WTC11 (cell line): Measurements from ENCODE around the gene CD44. TPM values are rescaled to one million over a fixed set of nuclear protein-coding genes. Genes with fewer than 3 reads are reported as not detected.

Source experiments
- ATAC-seq: fragments of 200-7000 bp; cut with Tn5 transposase; 2 replicates; pipeline ENCODE4 v1.10.0; 2021; ENCODE audit warnings: mild to moderate bottlenecking, moderate library complexity
- CTCF ChIA-PET: fragments of 300-600 bp; sonication (Branson Sonifier 250); formaldehyde crosslinking; loops from one replicate; lab custom pipeline; 2021; ENCODE audit warnings: antibody characterized with exemption; lab: Charles Lee
- POLR2A ChIA-PET: fragments of 350-600 bp; sonication (Branson Sonifier 250); formaldehyde crosslinking; loops from one replicate; lab custom pipeline; 2021; ENCODE audit warnings: antibody characterized with exemption; lab: Charles Lee
- DNase-seq: peaks from one replicate; pipeline ENCODE4 v3.0.0; 2021; ENCODE audit warnings: low spot score
- H3K27ac Mint-ChIP-seq: 2 replicates; pipeline ENCODE4 v1.8.0; 2021; ENCODE audit warnings: mixed read lengths
- H3K27me3 Mint-ChIP-seq: 2 replicates; pipeline ENCODE4 v1.8.0; 2021; ENCODE audit warnings: low read depth, mild to moderate bottlenecking, moderate library complexity, mixed read lengths
- H3K36me3 Mint-ChIP-seq: 2 replicates; pipeline ENCODE4 v1.8.0; 2021; ENCODE audit warnings: mixed read lengths
- H3K4me1 Mint-ChIP-seq: 2 replicates; pipeline ENCODE4 v1.8.0; 2022; ENCODE audit warnings: mixed read lengths
- H3K4me3 Mint-ChIP-seq: 2 replicates; pipeline ENCODE4 v1.8.0; 2021; ENCODE audit warnings: mild to moderate bottlenecking, moderate library complexity, mixed read lengths
- H3K9me3 Mint-ChIP-seq: 2 replicates; pipeline ENCODE4 v1.8.0; 2021; ENCODE audit warnings: mixed read lengths
- AFF4 ChIP-seq: sonication (generic); formaldehyde crosslinking; IDR thresholded peaks from 2 replicates; pipeline ENCODE4 v1.8.1; 2023; ENCODE audit warnings: mild to moderate bottlenecking, missing genetic modification reagents, borderline replicate concordance
- ARID4B ChIP-seq: sonication (generic); formaldehyde crosslinking; IDR thresholded peaks from 2 replicates; pipeline ENCODE4 v1.8.0; 2023; ENCODE audit warnings: missing genetic modification reagents, mild to moderate bottlenecking, borderline replicate concordance
- ATF3 ChIP-seq: sonication (generic); formaldehyde crosslinking; conservative IDR thresholded peaks from 2 replicates; pipeline ENCODE4 v1.8.1; 2022; ENCODE audit warnings: mild to moderate bottlenecking, missing genetic modification reagents
- E2F4 ChIP-seq: sonication (generic); formaldehyde crosslinking; IDR thresholded peaks from 2 replicates; pipeline ENCODE4 v1.8.1; 2022; ENCODE audit warnings: low read depth, mild to moderate bottlenecking, moderate library complexity, missing genetic modification reagents, borderline replicate concordance
- FOXK1 ChIP-seq: sonication (generic); formaldehyde crosslinking; IDR thresholded peaks from 2 replicates; pipeline ENCODE4 v1.8.0; 2022; ENCODE audit warnings: mild to moderate bottlenecking, moderate library complexity, missing genetic modification reagents
- HMGA2 ChIP-seq: fragments of 250-450 bp; sonication (Bioruptor Pico); IDR thresholded peaks from 2 replicates; pipeline ENCODE4 v1.4.0; 2021; ENCODE audit warnings: mild to moderate bottlenecking, moderate library complexity
- HMGXB4 ChIP-seq: sonication (generic); formaldehyde crosslinking; IDR thresholded peaks from 2 replicates; pipeline ENCODE4 v1.8.1; 2023; ENCODE audit warnings: mild to moderate bottlenecking, moderate library complexity, missing genetic modification reagents
- IRF1 ChIP-seq: sonication (generic); formaldehyde crosslinking; IDR thresholded peaks from 2 replicates; pipeline ENCODE4 v1.8.0; 2023; ENCODE audit warnings: missing genetic modification reagents
- MYBL2 ChIP-seq: sonication (generic); formaldehyde crosslinking; IDR thresholded peaks from 2 replicates; pipeline ENCODE4 v1.8.1; 2023; ENCODE audit warnings: mild to moderate bottlenecking, moderate library complexity, missing genetic modification reagents
- PRRX2 ChIP-seq: fragments of 250-450 bp; sonication (Bioruptor Pico); IDR thresholded peaks from 2 replicates; pipeline ENCODE4 v1.8.0; 2021; ENCODE audit warnings: mild to moderate bottlenecking
- SMAD3 ChIP-seq: sonication (generic); formaldehyde crosslinking; IDR thresholded peaks from 2 replicates; pipeline ENCODE4 v1.8.0; 2022; ENCODE audit warnings: missing genetic modification reagents, mild to moderate bottlenecking, borderline replicate concordance
- TCF7 ChIP-seq: sonication (generic); formaldehyde crosslinking; IDR thresholded peaks from 2 replicates; pipeline ENCODE4 v1.8.0; 2022; ENCODE audit warnings: mild to moderate bottlenecking, low read depth, missing genetic modification reagents, moderate library complexity
- USF2 ChIP-seq: sonication (generic); formaldehyde crosslinking; IDR thresholded peaks from 2 replicates; pipeline ENCODE4 v1.8.1; 2023; ENCODE audit warnings: mild to moderate bottlenecking, missing genetic modification reagents, moderate library complexity
- ZNF138 ChIP-seq: sonication (generic); formaldehyde crosslinking; conservative IDR thresholded peaks from 2 replicates; pipeline ENCODE4 v1.8.1; 2022; ENCODE audit warnings: mild to moderate bottlenecking, moderate library complexity, missing genetic modification reagents
- ZNF317 ChIP-seq: sonication (generic); formaldehyde crosslinking; IDR thresholded peaks from 2 replicates; pipeline ENCODE4 v1.8.1; 2023; ENCODE audit warnings: low read depth, mild to moderate bottlenecking, moderate library complexity, missing genetic modification reagents, borderline replicate concordance
- ZNF416 ChIP-seq: fragments of 250-450 bp; sonication (Bioruptor Pico); IDR thresholded peaks from 2 replicates; pipeline ENCODE4 v1.9.0; 2021; ENCODE audit warnings: mild to moderate bottlenecking, inconsistent platforms
- ZNF671 ChIP-seq: fragments of 250-450 bp; sonication (Bioruptor Pico); IDR thresholded peaks from 2 replicates; pipeline ENCODE4 v1.8.0; 2021; ENCODE audit warnings: mild to moderate bottlenecking
- total RNA-seq: library from RNA; stranded (reverse); gene quantifications from 3 replicates; pipeline ENCODE4 v1.2.3, GENCODE V29; 2021

The CD44 gene
- total RNA-seq, 1 experiment from 2014 or later, result 12.0 TPM

- H3K9me3 Mint-ChIP-seq, result no peaks in the 10 kb centered on the region
- ChIA-PET POLR2A (interaction anchor here (0.6 kb wide), 1 partner anchor 232 kb away, joined by 3 read pairs; no protein-coding TSS in a partner anchor), CTCF (no interaction called here)
- ATAC-seq (no peak), DNase-seq (no peak)
- no peaks in the 10 kb centered on the region for H3K36me3 Mint-ChIP-seq
- no peak overlapping the region for H3K27ac Mint-ChIP-seq
- H3K4me3 Mint-ChIP-seq, result no peak overlapping the region
- TF ChIP-seq PRRX2 (CRISPR knock-in tag) (no peak), E2F4 (CRISPR knock-in tag) (no peak), TCF7 (no peak), ATF3 (CRISPR knock-in tag) (no peak), ZNF317 (CRISPR knock-in tag) (no peak), IRF1 (CRISPR knock-in tag) (no peak), MYBL2 (CRISPR knock-in tag) (no peak), SMAD3 (CRISPR knock-in tag) (no peak), USF2 (CRISPR knock-in tag) (no peak), ZNF416 (CRISPR knock-in tag) (no peak), HMGA2 (no peak), FOXK1 (no peak), ZNF138 (CRISPR knock-in tag) (no peak)
- peaks cover 5% of the 10 kb centered on the region for H3K4me1 Mint-ChIP-seq
- no peaks in the 10 kb centered on the region for H3K27me3 Mint-ChIP-seq
These were observed 53.4 kb downstream of the CD44 start for GRCh38 chr11:35192347-35192746.

- Mint-ChIP-seq H3K4me3 (no peak overlapping the region), H3K4me1 (peaks cover 5% of the 10 kb centered on the region), H3K27ac (no peak overlapping the region), H3K27me3 (no peaks in the 10 kb centered on the region; the same call in 1 of the 2 replicates), H3K9me3 (no peaks in the 10 kb centered on the region), H3K36me3 (no peaks in the 10 kb centered on the region)
- POLR2A ChIA-PET, result no interaction called here
- no peak for ATAC-seq
- CTCF ChIA-PET, result no interaction called here
- no peak for TF ChIP-seq ARID4B (CRISPR knock-in tag)
- no peak for TF ChIP-seq HMGXB4 (CRISPR knock-in tag)
- TF ChIP-seq AFF4 (CRISPR knock-in tag), result no peak
- no peak for TF ChIP-seq ZNF317 (CRISPR knock-in tag)
- TF ChIP-seq ZNF671, result no peak
- TF ChIP-seq, all 79 proteins: peak for 0
- DNase-seq, result no peak
These were observed 54.8 kb downstream of the CD44 start for GRCh38 chr11:35193767-35194166.
